Small intestine (tissue), 7 donors: Measurements from ENCODE around the gene NASP. TPM values are rescaled to one million over a fixed set of nuclear protein-coding genes. Genes with fewer than 3 reads are reported as not detected.

Source experiments
- DNase-seq, 2 donors: peaks; one replicate each; pipeline versions ENCODE4 v3.0.0 to v3.0.0-alpha.2; 2013
- FAIRE-seq: peaks from 2 replicates; lab custom pipeline; 2012; peaks lifted over from hg19 to GRCh38; lab: Jason Lieb, UNC
- H3K27ac ChIP-seq, 3 donors: one replicate each; pipeline ENCODE4 v1.5.1; 2013; ENCODE audit warnings: low read length in 2 of 3, mild to moderate bottlenecking in 2 of 3, control low read depth in 1 of 3, inconsistent platforms in 1 of 3, low read depth in 1 of 3, moderate library complexity in 1 of 3
- H3K27me3 ChIP-seq, 3 donors: one replicate each; pipeline ENCODE4 v1.6.1; 2013; ENCODE audit warnings: low read length in 3 of 3, inconsistent platforms in 1 of 3; ENCODE audit not compliant: control insufficient read depth in 3 of 3, insufficient read depth in 3 of 3
- H3K36me3 ChIP-seq, 3 donors: one replicate each; pipeline ENCODE4 v1.6.1; 2013; ENCODE audit warnings: low read length in 3 of 3, inconsistent platforms in 1 of 3, low read depth in 1 of 3, mild to moderate bottlenecking in 1 of 3, moderate library complexity in 1 of 3; ENCODE audit not compliant: control insufficient read depth in 3 of 3, insufficient read depth in 2 of 3
- H3K4me1 ChIP-seq, 3 donors: one replicate each; pipeline ENCODE4 v1.6.1; 2013; ENCODE audit warnings: low read length in 2 of 3, inconsistent platforms in 1 of 3, low read depth in 1 of 3, mild to moderate bottlenecking in 1 of 3, moderate library complexity in 1 of 3; ENCODE audit not compliant: control insufficient read depth in 3 of 3, insufficient read depth in 2 of 3
- H3K4me3 ChIP-seq, 3 donors: one replicate each; pipeline ENCODE4 v1.5.1; 2013; ENCODE audit warnings: low read length in 3 of 3, control low read depth in 1 of 3, inconsistent platforms in 1 of 3, low read depth in 1 of 3, mild to moderate bottlenecking in 1 of 3, moderate library complexity in 1 of 3
- H3K9me3 ChIP-seq, 2 donors: one replicate each; pipeline ENCODE4 v1.6.1; 2013; ENCODE audit warnings: low read depth in 1 of 2, low read length in 1 of 2; ENCODE audit not compliant: control insufficient read depth in 2 of 2, insufficient read depth in 1 of 2
- WGBS, 3 donors: extraction: QIAGEN DNeasy Blood & Tissue Kit; methylation state at CpG; one replicate each; pipeline ENCODE4 v1.1.7; 2013; 5-methylcytosine and 5-hydroxymethylcytosine counted together
- polyA plus RNA-seq, 4 donors: library from polyadenylated mRNA; stranded (reverse) in 3 of 4; unstranded in 1 of 4; fragments of 200-250 nt in 3 of 4; fragments of 120-200 nt in 1 of 4; gene quantifications; one replicate each; pipeline versions ENCODE4 v1.2.1 to v1.2.3, GENCODE V29; 2013
- donor health status: healthy with polysubstance abuse.
- donor health status: control.
- donor health status: control.
- donor health status: Bipolar disorder and iron deficiency.
- donor health status: healthy.

The NASP gene
- polyA plus RNA-seq, 4 donors, result 46.3 to 149 (median 96.9) TPM

GRCh38 chr1:45573231-45573804, 10.5 kb upstream of the NASP start:
- H3K9me3 ChIP-seq, result no peaks in the 10 kb centered on the region
- H3K27me3 ChIP-seq, result no peaks in the 10 kb centered on the region
- DNase-seq (peak in 1 of 2 donors; percentile 19), FAIRE-seq (no peak)
- peaks cover 5 to 29% (median 9%) of the 10 kb centered on the region in 3 donors for H3K36me3 ChIP-seq
- no peak overlapping the region for H3K27ac ChIP-seq
- no peaks in the 10 kb centered on the region for H3K4me1 ChIP-seq
- H3K4me3 ChIP-seq, result no peak overlapping the region
- whole genome bisulfite sequencing, 3 donors, result 52 to 66% (median 56%) methylated on average over 3 of the region's 3 CpGs

GRCh38 chr1:45574105-45574626, 9.7 kb upstream of the NASP start:
- DNase-seq, result no peak
- no peak for FAIRE-seq
- H3K9me3 ChIP-seq, result no peaks in the 10 kb centered on the region
- 89 to 93% (median 89%) methylated on average over 7 of the region's 7 CpGs for WGBS, 3 donors
- H3K36me3 ChIP-seq, result peaks cover 4 to 20% (median 6%) of the 10 kb centered on the region in 3 donors
- H3K4me1 ChIP-seq, result no peaks in the 10 kb centered on the region
- H3K4me3 ChIP-seq, result no peak overlapping the region
- H3K27ac ChIP-seq, result no peak overlapping the region
- H3K27me3 ChIP-seq, result no peaks in the 10 kb centered on the region

GRCh38 chr1:45583264-45583665, 576 bp upstream of the NASP start:
- Histone ChIP-seq H3K9me3 (no peaks in the 10 kb centered on the region), H3K4me3 (peak overlapping the region; percentile 61 to 97 (median 86)), H3K36me3 (peaks cover 0 to 3% (median 0%) of the 10 kb centered on the region in 3 donors), H3K27ac (peak overlapping the region; percentile 83 to 96 (median 96)), H3K27me3 (no peaks in the 10 kb centered on the region), H3K4me1 (peaks cover 0 to 15% (median 8%) of the 10 kb centered on the region in 3 donors)
- FAIRE-seq (no peak), DNase-seq (peak; percentile 98)
- WGBS, 3 donors, result 0% methylated on average over 19 of the region's 19 CpGs

GRCh38 chr1:45584351-45585109, 689 bp downstream of the NASP start:
- WGBS, 3 donors, result 0 to 1% (median 0%) methylated on average over 39 to 59 of the region's 59 CpGs
- DNase-seq (peak; percentile 90 to 96), FAIRE-seq (no peak)
- Histone ChIP-seq H3K9me3 (no peaks in the 10 kb centered on the region), H3K27ac (peak overlapping the region; percentile 83 to 96 (median 96)), H3K27me3 (no peaks in the 10 kb centered on the region), H3K4me1 (peaks cover 0 to 15% (median 8%) of the 10 kb centered on the region in 3 donors), H3K36me3 (peaks cover 0 to 3% (median 0%) of the 10 kb centered on the region in 3 donors), H3K4me3 (peak overlapping the region; percentile 61 to 97 (median 86))

GRCh38 chr1:45585110-45585426, 1.2 kb downstream of the NASP start:
- Histone ChIP-seq H3K27me3 (no peaks in the 10 kb centered on the region), H3K4me1 (peaks cover 0 to 15% (median 8%) of the 10 kb centered on the region in 3 donors), H3K4me3 (peak overlapping the region; percentile 61 to 97 (median 86)), H3K9me3 (no peaks in the 10 kb centered on the region), H3K27ac (peak overlapping the region in 2 of 3 donors; percentile 82 to 96), H3K36me3 (peaks cover 0 to 3% (median 0%) of the 10 kb centered on the region in 3 donors)
- WGBS, 3 donors, result 0 to 1% (median 1%) methylated on average over 5 of the region's 5 CpGs
- FAIRE-seq, result no peak
- no peak for DNase-seq

- Histone ChIP-seq H3K4me1 (peaks cover 0 to 15% (median 8%) of the 10 kb centered on the region in 3 donors), H3K9me3 (no peaks in the 10 kb centered on the region), H3K27ac (peak overlapping the region in 1 of 3 donors; percentile 96), H3K36me3 (peaks cover 0 to 3% (median 0%) of the 10 kb centered on the region in 3 donors), H3K27me3 (no peaks in the 10 kb centered on the region), H3K4me3 (peak overlapping the region in 2 of 3 donors; percentile 86 to 97)
- DNase-seq (no peak), FAIRE-seq (no peak)
- 12 to 19% (median 13%) methylated on average over 7 of the region's 7 CpGs for WGBS, 3 donors
These were observed 1.7 kb downstream of the NASP start for GRCh38 chr1:45585496-45586075.

GRCh38 chr1:45586769-45587168, 2.9 kb downstream of the NASP start:
- Histone ChIP-seq H3K27ac (peak overlapping the region in 2 of 3 donors; percentile 21 to 61), H3K36me3 (peaks cover 0 to 9% (median 4%) of the 10 kb centered on the region in 3 donors), H3K9me3 (no peaks in the 10 kb centered on the region), H3K4me3 (no peak overlapping the region), H3K27me3 (no peaks in the 10 kb centered on the region), H3K4me1 (peaks cover 0 to 15% (median 8%) of the 10 kb centered on the region in 3 donors)
- WGBS, 3 donors, result 43 to 57% (median 45%) methylated on average over 4 of the region's 4 CpGs
- no peak for DNase-seq
- no peak for FAIRE-seq

- no peak for FAIRE-seq
- H3K27ac ChIP-seq, result no peak overlapping the region
These were observed 6.0 kb downstream of the NASP start for GRCh38 chr1:45589861-45590260.

More at GRCh38 chr1:45589861-45590260, 6.0 kb downstream of the NASP start:
- peaks cover 0 to 26% (median 4%) of the 10 kb centered on the region in 3 donors for H3K36me3 ChIP-seq
- no peaks in the 10 kb centered on the region for H3K9me3 ChIP-seq
- no peaks in the 10 kb centered on the region for H3K27me3 ChIP-seq
- peak overlapping the region in 1 of 3 donors; percentile 37 for H3K4me3 ChIP-seq
- WGBS, 3 donors, result 7 to 36% (median 27%) methylated on average over 1 of the region's 1 CpG
- peaks cover 0 to 15% (median 8%) of the 10 kb centered on the region in 3 donors for H3K4me1 ChIP-seq
- peak in 1 of 2 donors; percentile 36 for DNase-seq
